WTC11 (cell line): Measurements from ENCODE around the gene SMIM17. TPM values are rescaled to one million over a fixed set of nuclear protein-coding genes. Genes with fewer than 3 reads are reported as not detected.

Experiments used
- ATAC-seq: fragments of 200-7000 bp; cut with Tn5 transposase; 2 replicates; pipeline ENCODE4 v1.10.0; 2021; ENCODE audit warnings: mild to moderate bottlenecking, moderate library complexity
- CTCF ChIA-PET: fragments of 300-600 bp; sonication (Branson Sonifier 250); formaldehyde crosslinking; loops from one replicate; lab custom pipeline; 2021; ENCODE audit warnings: antibody characterized with exemption; lab: Charles Lee
- POLR2A ChIA-PET: fragments of 350-600 bp; sonication (Branson Sonifier 250); formaldehyde crosslinking; loops from one replicate; lab custom pipeline; 2021; ENCODE audit warnings: antibody characterized with exemption; lab: Charles Lee
- DNase-seq: peaks from one replicate; pipeline ENCODE4 v3.0.0; 2021; ENCODE audit warnings: low spot score
- H3K27ac Mint-ChIP-seq: 2 replicates; pipeline ENCODE4 v1.8.0; 2021; ENCODE audit warnings: mixed read lengths
- H3K27me3 Mint-ChIP-seq: 2 replicates; pipeline ENCODE4 v1.8.0; 2021; ENCODE audit warnings: low read depth, mild to moderate bottlenecking, moderate library complexity, mixed read lengths
- H3K36me3 Mint-ChIP-seq: 2 replicates; pipeline ENCODE4 v1.8.0; 2021; ENCODE audit warnings: mixed read lengths
- H3K4me1 Mint-ChIP-seq: 2 replicates; pipeline ENCODE4 v1.8.0; 2022; ENCODE audit warnings: mixed read lengths
- H3K4me3 Mint-ChIP-seq: 2 replicates; pipeline ENCODE4 v1.8.0; 2021; ENCODE audit warnings: mild to moderate bottlenecking, moderate library complexity, mixed read lengths
- H3K9me3 Mint-ChIP-seq: 2 replicates; pipeline ENCODE4 v1.8.0; 2021; ENCODE audit warnings: mixed read lengths
- ARID4B ChIP-seq: sonication (generic); formaldehyde crosslinking; IDR thresholded peaks from 2 replicates; pipeline ENCODE4 v1.8.0; 2023; ENCODE audit warnings: missing genetic modification reagents, mild to moderate bottlenecking, borderline replicate concordance
- ESRRA ChIP-seq: sonication (generic); formaldehyde crosslinking; IDR thresholded peaks from 2 replicates; pipeline ENCODE4 v1.8.1; 2022; ENCODE audit warnings: mild to moderate bottlenecking, missing genetic modification reagents, borderline replicate concordance
- FOXP1 ChIP-seq: sonication (generic); formaldehyde crosslinking; IDR thresholded peaks from 2 replicates; pipeline ENCODE4 v1.8.0; 2022; ENCODE audit warnings: missing genetic modification reagents, mild to moderate bottlenecking, moderate library complexity, borderline replicate concordance
- JAZF1 ChIP-seq: fragments of 250-450 bp; sonication (Bioruptor Pico); IDR thresholded peaks from 2 replicates; pipeline ENCODE4 v1.9.0; 2021; ENCODE audit warnings: moderate library complexity, mild to moderate bottlenecking, inconsistent platforms
- NR2C2 ChIP-seq: sonication (generic); formaldehyde crosslinking; IDR thresholded peaks from 2 replicates; pipeline ENCODE4 v1.8.0; 2022; ENCODE audit warnings: mild to moderate bottlenecking, missing genetic modification reagents
- OVOL2 ChIP-seq: fragments of 250-450 bp; sonication (Bioruptor Pico); IDR thresholded peaks from 2 replicates; pipeline ENCODE4 v1.9.0; 2021; ENCODE audit warnings: mild to moderate bottlenecking, borderline replicate concordance
- USF2 ChIP-seq: sonication (generic); formaldehyde crosslinking; IDR thresholded peaks from 2 replicates; pipeline ENCODE4 v1.8.1; 2023; ENCODE audit warnings: mild to moderate bottlenecking, missing genetic modification reagents, moderate library complexity
- ZBTB43 ChIP-seq: sonication (generic); formaldehyde crosslinking; IDR thresholded peaks from 2 replicates; pipeline ENCODE4 v1.8.1; 2023; ENCODE audit warnings: mild to moderate bottlenecking, missing genetic modification reagents
- ZMAT4 ChIP-seq: fragments of 250-450 bp; sonication (Bioruptor Pico); IDR thresholded peaks from 2 replicates; pipeline ENCODE4 v1.9.0; 2021; ENCODE audit warnings: mild to moderate bottlenecking
- ZNF423 ChIP-seq: fragments of 250-450 bp; sonication (Bioruptor Pico); IDR thresholded peaks from 2 replicates; pipeline ENCODE4 v2.1.2; 2022; ENCODE audit warnings: mild to moderate bottlenecking, moderate library complexity
- total RNA-seq: library from RNA; stranded (reverse); gene quantifications from 3 replicates; pipeline ENCODE4 v1.2.3, GENCODE V29; 2021

SMIM17 gene
- total RNA-seq, 1 experiment from 2014 or later: 0.15 TPM

GRCh38 chr19:56667311-56667870, 24.4 kb downstream of the SMIM17 start:
- Mint-ChIP-seq H3K4me1 (no peaks in the 10 kb centered on the region), H3K36me3 (peaks cover 59% of the 10 kb centered on the region), H3K27ac (no peak overlapping the region), H3K27me3 (peaks cover 7% of the 10 kb centered on the region), H3K9me3 (peaks cover 47% of the 10 kb centered on the region)
- CTCF ChIA-PET: no interaction called here
- POLR2A ChIA-PET: no interaction called here
- no peak for ATAC-seq
- TF ChIP-seq USF2 (no peak), ZMAT4 (CRISPR knock-in tag) (no peak), ESRRA (CRISPR knock-in tag) (no peak)
- TF ChIP-seq, all 79 proteins: peak for 0
- no peak overlapping the region for H3K4me3 Mint-ChIP-seq
- no peak for DNase-seq

GRCh38 chr19:56668676-56669075, 25.7 kb downstream of the SMIM17 start:
- H3K27ac Mint-ChIP-seq: no peak overlapping the region
- peaks cover 48% of the 10 kb centered on the region for H3K9me3 Mint-ChIP-seq
- DNase-seq: no peak
- CTCF ChIA-PET: no interaction called here
- ATAC-seq: no peak
- no peak overlapping the region for H3K4me3 Mint-ChIP-seq
- H3K36me3 Mint-ChIP-seq: peaks cover 54% of the 10 kb centered on the region
- POLR2A ChIA-PET: no interaction called here
- H3K4me1 Mint-ChIP-seq: no peaks in the 10 kb centered on the region
- TF ChIP-seq FOXP1 (CRISPR knock-in tag): no peak
- peaks cover 7% of the 10 kb centered on the region for H3K27me3 Mint-ChIP-seq

- Mint-ChIP-seq H3K36me3 (peaks cover 61% of the 10 kb centered on the region), H3K4me1 (no peaks in the 10 kb centered on the region), H3K9me3 (peaks cover 52% of the 10 kb centered on the region), H3K27me3 (peaks cover 3% of the 10 kb centered on the region), H3K27ac (no peak overlapping the region), H3K4me3 (no peak overlapping the region)
- no peak for TF ChIP-seq ZNF423 (CRISPR knock-in tag)
- TF ChIP-seq ZMAT4 (CRISPR knock-in tag): no peak
- TF ChIP-seq OVOL2: no peak
- TF ChIP-seq NR2C2 (CRISPR knock-in tag): no peak
- TF ChIP-seq ZBTB43 (CRISPR knock-in tag): no peak
- no peak for TF ChIP-seq FOXP1 (CRISPR knock-in tag)
- no peak for TF ChIP-seq JAZF1 (CRISPR knock-in tag)
- TF ChIP-seq ARID4B: no peak
- ChIA-PET CTCF (no interaction called here), POLR2A (no interaction called here)
- ATAC-seq (no peak), DNase-seq (no peak)
Observed at GRCh38 chr19:56670401-56670960, 27.5 kb downstream of the SMIM17 start.
